ENCODE measurements around the gene OR52B6. TPM values are rescaled to one million over a fixed set of nuclear protein-coding genes. Genes with fewer than 3 reads are reported as not detected.

Gene OR52B6
- total RNA-seq, 2 experiments from 2014 or later = not detected

DNA sequence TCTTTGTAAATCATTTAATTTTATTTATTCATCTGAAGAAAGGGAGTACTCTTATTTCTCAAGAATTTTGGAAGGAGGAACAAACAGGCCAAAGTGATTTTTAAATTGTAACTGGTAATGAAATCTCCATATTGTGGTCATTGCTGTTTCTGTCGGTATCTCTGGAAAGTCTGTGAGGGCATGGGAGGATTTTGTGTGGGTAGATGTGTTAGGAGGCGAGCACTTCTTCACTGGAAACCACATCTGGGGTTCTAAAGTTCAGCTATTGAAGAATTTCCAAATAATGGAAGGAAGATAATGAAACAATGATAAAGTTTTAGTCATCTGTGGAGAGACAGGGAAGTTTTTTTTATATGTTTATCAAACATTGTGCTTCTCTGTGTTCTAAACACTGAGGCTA, 50.7 kb downstream of the OR52B6 start:
- POLR2A ChIA-PET = no interaction called here
- Mint-ChIP-seq H3K27me3 (no peaks in the 10 kb centered on the region), H3K4me3 (no peak overlapping the region), H3K27ac (no peak overlapping the region), H3K9me3 (peaks cover 7% of the 10 kb centered on the region), H3K36me3 (ENCODE audit: low read depth) (peaks cover 54% of the 10 kb centered on the region), H3K4me1 (peaks cover 30% of the 10 kb centered on the region)
- CTCF ChIA-PET = no interaction called here
- no peak for DNase-seq

Other genes starting within 250 kb of the OR52B6 start
- gene OR51B5, start 237.4 kb upstream of the OR52B6 start, total RNA-seq = not detected
- not detected for gene OR51B6, start 229.4 kb upstream of the OR52B6 start, total RNA-seq
- not detected for gene OR51M1, start 197.1 kb upstream of the OR52B6 start, total RNA-seq
- not detected for gene OR51Q1, start 158.8 kb upstream of the OR52B6 start, total RNA-seq
- gene OR51I1, start 139.4 kb upstream of the OR52B6 start, total RNA-seq = not detected
- gene OR51I2, start 131.6 kb upstream of the OR52B6 start, total RNA-seq = not detected
- gene OR52D1, start 92.2 kb upstream of the OR52B6 start, total RNA-seq = not detected
- gene UBQLN3, start 70.9 kb upstream of the OR52B6 start, total RNA-seq = not detected
- gene UBQLNL, start 64.2 kb upstream of the OR52B6 start, total RNA-seq = under 1 TPM; 0.25 to 0.45 TPM
- gene OR52H1, start 32.3 kb upstream of the OR52B6 start, total RNA-seq = under 1 TPM in 1 of 2 experiments, not detected in 1; 0.37 TPM
- gene TRIM6, start 15.8 kb downstream of the OR52B6 start, total RNA-seq = under 1 TPM; 0.07 to 0.37 TPM
- gene TRIM34, start 44.1 kb downstream of the OR52B6 start, total RNA-seq = 10 to 100 TPM; 12.7 to 13.9 TPM
- 10 to 100 TPM; 26.2 to 31.1 TPM for gene TRIM5, start 104.2 kb downstream of the OR52B6 start, total RNA-seq
- gene TRIM22, start 108.9 kb downstream of the OR52B6 start, total RNA-seq = 100 to 1,000 TPM; 317 to 367 TPM
- gene OR56B1, start 155.6 kb downstream of the OR52B6 start, total RNA-seq = under 1 TPM; 0.31 to 0.40 TPM
- 1 to 10 TPM in 1 of 2 experiments, under 1 TPM in 1; 0.89 to 1.1 TPM for gene OR52N4, start 173.4 kb downstream of the OR52B6 start, total RNA-seq
- gene OR52N5, start 202.5 kb downstream of the OR52B6 start, total RNA-seq = not detected
- not detected for gene OR52N1, start 210.4 kb downstream of the OR52B6 start, total RNA-seq
- not detected for gene OR52N2, start 228.0 kb downstream of the OR52B6 start, total RNA-seq

Measured in activated CD4-positive, alpha-beta T cell treated with anti-CD3 and anti-CD28 coated beads, Interleukin-2, amount 10 ng/mL, durations not matched to agents 7 days and 5 days (primary cell).